K562 (cell line): Measurements from ENCODE around the gene PRXL2B. TPM values are rescaled to one million over a fixed set of nuclear protein-coding genes. Genes with fewer than 3 reads are reported as not detected.
"Not testable (repeated sequence)": the region's sequence is repeated elsewhere in the genome, so short reads cannot be mapped to it uniquely, and the experiment has no call there.

Source experiments
- ATAC-seq: fragments of 200-7000 bp; cut with Tn5 transposase; 3 replicates; pipeline ENCODE4 v1.9.1; 2020; ENCODE audit warnings: moderate library complexity
- BruUV-seq: library from RNA; stranded (reverse); fragments of 400-500 nt; replicated peaks from 2 replicates; lab custom pipeline; 2021; lab: Mats Ljungman, UMichigan
- CTCF ChIA-PET: fragments of 300-600 bp; formaldehyde crosslinking; extraction: SDS; loops from one replicate; lab custom pipeline; 2021; ENCODE audit warnings: low intra/inter-chr PET ratio; lab: Yijun Ruan, JAX
- POLR2A ChIA-PET: fragments of 300-600, 350-650 bp; sonication (Branson Sonifier 250); formaldehyde crosslinking; extraction: SDS; loops from one replicate; lab custom pipeline; 2021; ENCODE audit warnings: antibody characterized with exemption, inconsistent platforms; lab: Yijun Ruan, JAX
- DNase-seq, 4 experiments: peaks; one replicate each; pipeline versions ENCODE4 v3.0.0 to v3.0.0-alpha.2; 2011 to 2018; ENCODE audit warnings: low spot score in 3 of 4, mixed read lengths in 3 of 4; ENCODE audit errors: extremely low read depth in 1 of 4
- FAIRE-seq: peaks from 2 replicates; lab custom pipeline; 2011; peaks lifted over from hg19 to GRCh38; lab: Jason Lieb, UNC
- H2AFZ ChIP-seq: 2 replicates; pipeline ENCODE4 v1.6.0; 2011; ENCODE audit warnings: low read depth, low read length, control low read depth, inconsistent platforms
- H3K27ac ChIP-seq: fragments of 200-600 bp; 3 replicates; pipeline ENCODE4 v1.8.0; 2011; ENCODE audit warnings: low read depth, mild to moderate bottlenecking, control low read depth, inconsistent platforms, low read length, moderate library complexity, mixed read lengths; ENCODE audit errors: extremely low read depth
- H3K27me3 ChIP-seq, 2 experiments: fragments of 300-600 bp in 1 of 2; 2 replicates in 1 of 2; 3 replicates in 1 of 2; pipeline versions ENCODE4 v1.6.0 to v1.8.0; 2011; ENCODE audit warnings: inconsistent platforms in 2 of 2, low read length in 2 of 2, mild to moderate bottlenecking in 1 of 2, mixed read lengths in 1 of 2, moderate library complexity in 1 of 2; ENCODE audit not compliant: control insufficient read depth in 2 of 2, insufficient read depth in 2 of 2
- H3K36me3 ChIP-seq: fragments of 300-600 bp; 3 replicates; pipeline ENCODE4 v1.8.0; 2011; ENCODE audit warnings: mild to moderate bottlenecking, low read length, inconsistent platforms; ENCODE audit not compliant: control insufficient read depth, insufficient read depth
- H3K4me1 ChIP-seq, 2 experiments: fragments of 200-600 bp in 1 of 2; replicated peaks in 1 of 2; 2 replicates in 1 of 2; 3 replicates in 1 of 2; pipeline versions ENCODE4 v1.5.1 to v1.8.0; 2011; ENCODE audit warnings: inconsistent platforms in 2 of 2, low read length in 2 of 2, mild to moderate bottlenecking in 1 of 2, mixed read lengths in 1 of 2, moderate library complexity in 1 of 2; ENCODE audit not compliant: control insufficient read depth in 2 of 2, insufficient read depth in 2 of 2
- H3K4me2 ChIP-seq: 2 replicates; pipeline ENCODE4 v1.6.1; 2011; ENCODE audit warnings: low read length, control low read depth, inconsistent platforms, mixed read lengths; ENCODE audit not compliant: insufficient read depth
- H3K4me3 ChIP-seq: fragments of 200-600 bp; sonication (generic), shearing (Covaris generic); 2 replicates; pipeline ENCODE4 v1.5.1; 2016; ENCODE audit warnings: control low read depth, inconsistent platforms
- H3K79me2 ChIP-seq: fragments of 200-600 bp; 3 replicates; pipeline ENCODE4 v1.8.0; 2011; ENCODE audit warnings: low read length, inconsistent platforms; ENCODE audit not compliant: control insufficient read depth, insufficient read depth
- H3K9ac ChIP-seq, 2 experiments: 2 replicates each; pipeline versions ENCODE4 v1.6.0 to v1.6.1; 2011; ENCODE audit warnings: low read depth in 2 of 2, low read length in 2 of 2, control low read depth in 1 of 2, inconsistent platforms in 1 of 2, mild to moderate bottlenecking in 1 of 2, mixed read lengths in 1 of 2; ENCODE audit not compliant: insufficient read depth in 1 of 2
- H3K9me1 ChIP-seq: one replicate; pipeline ENCODE4 v1.6.0; 2011; ENCODE audit warnings: inconsistent platforms, mild to moderate bottlenecking, low read length, moderate library complexity; ENCODE audit not compliant: control insufficient read depth, insufficient read depth
- H3K9me3 ChIP-seq: replicated peaks from 2 replicates; pipeline ENCODE4 v1.5.1; 2011; ENCODE audit warnings: low read depth, low read length, inconsistent platforms; ENCODE audit not compliant: control insufficient read depth, insufficient read depth
- H4K20me1 ChIP-seq: replicated peaks from 2 replicates; pipeline ENCODE4 v1.6.1; 2011; ENCODE audit warnings: low read length, inconsistent platforms, mixed read lengths; ENCODE audit not compliant: control insufficient read depth, insufficient read depth
- WGBS: fragments of 100-300 bp; shearing (Covaris generic); methylation state at CpG from one replicate; pipeline ENCODE4 v1.1.6; 2016; ENCODE audit warnings: low coverage, mixed read lengths; ENCODE audit not compliant: insufficient coverage; ENCODE audit errors: missing lambda C conversion rate; 5-methylcytosine and 5-hydroxymethylcytosine counted together
- in situ Hi-C: fragments of 300-500 bp; cut with MboI; formaldehyde crosslinking; loops from 4 replicates; pipeline ENCODE4 v1.15.0; 2018; ENCODE audit warnings: inconsistent platforms, mixed read lengths
- intact Hi-C: fragments of 100-400 bp; cut with micrococcal nuclease; formaldehyde crosslinking; loops from 2 replicates; pipeline ENCODE4 v1.14.2; 2022
- polyA plus RNA-seq, 8 experiments: library from polyadenylated mRNA; depleted of rRNA in 4 of 8; stranded (reverse) in 5 of 8; unstranded in 3 of 8; fragments of >200 nt; fragmentation: Nextera tagmentation in 2 of 8; fragmentation: Illumina TruSeq in 1 of 8; extraction: Ambion mirVana in 2 of 8; extraction: Trizol in 1 of 8; gene quantifications; 2 replicates each; pipeline versions ENCODE4 v1.2.1 to v1.2.3, GENCODE V29; 2011 to 2014; ENCODE audit warnings: inconsistent platforms in 1 of 8, missing spikeins in 1 of 8
- total RNA-seq, 7 experiments: library from RNA; depleted of rRNA in 6 of 7; stranded (reverse); fragments of >200 nt in 6 of 7; fragmentation: Illumina TruSeq in 2 of 7; extraction: Trizol in 2 of 7; gene quantifications; 2 replicates each; pipeline versions ENCODE4 v1.2.1 to v1.2.3, GENCODE V29; 2011 to 2021; ENCODE audit warnings: low replicate concordance in 1 of 7
- TF ChIP-seq, protein P1 (sequence below): fragments of 450-650 bp; formaldehyde crosslinking; IDR thresholded peaks from 2 replicates; pipeline ENCODE4 v1.4.0; 2020; ENCODE audit warnings: mild to moderate bottlenecking, moderate library complexity
- TF ChIP-seq, protein P2 (sequence below), 2 experiments: fragments of 200-800 bp in 1 of 2; sonication (Bioruptor generic) in 1 of 2; sonication (generic) in 1 of 2; formaldehyde crosslinking in 1 of 2; IDR thresholded peaks in 1 of 2; conservative IDR thresholded peaks in 1 of 2; 2 replicates each; pipeline versions ENCODE4 v1.5.0 to v1.6.1; 2016 to 2020; ENCODE audit warnings: missing compliant biosample characterization in 1 of 2, missing genetic modification characterization in 1 of 2, missing genetic modification reagents in 1 of 2

PRXL2B gene
- total and polyA plus RNA-seq, 9 of the 15 experiments (the other 6 are each of a cell fraction or from before 2014, with no cell fraction given), result 0.99 to 25.3 (median 11.8) TPM

DNA sequence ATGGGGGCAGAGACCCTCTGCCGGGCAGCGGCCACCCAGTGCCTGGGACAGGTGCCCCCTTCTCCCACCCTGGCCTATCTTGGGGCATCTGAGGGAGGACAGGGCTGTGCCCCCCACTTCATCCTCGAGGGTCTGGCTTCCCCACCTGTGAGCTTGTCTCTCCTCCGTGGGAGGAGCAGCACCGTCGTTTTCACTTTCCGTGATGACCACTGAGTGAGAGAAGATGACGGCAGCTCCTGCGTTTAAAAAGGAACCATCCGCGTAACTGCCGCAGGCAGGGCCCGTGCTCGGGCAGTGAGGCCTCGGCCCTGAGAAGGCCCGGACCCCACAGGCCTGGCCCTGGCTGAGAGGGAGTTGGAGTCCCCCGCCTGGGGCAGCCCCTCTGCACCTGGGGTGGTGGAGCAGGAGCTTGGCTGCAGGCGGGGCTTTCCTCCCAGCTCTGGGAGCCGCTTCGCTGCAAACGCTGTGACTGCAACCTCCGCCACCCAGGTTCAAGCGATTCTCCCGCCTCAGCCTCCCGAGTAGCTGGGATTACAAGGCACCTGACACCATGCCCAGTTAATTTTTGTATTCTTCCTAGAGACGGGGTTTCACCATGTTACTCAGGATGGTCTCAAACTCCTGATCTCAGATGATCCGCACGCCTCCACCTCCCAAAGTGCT is 37.1 kb upstream of the PRXL2B start:
- TF ChIP-seq, protein P1, sequence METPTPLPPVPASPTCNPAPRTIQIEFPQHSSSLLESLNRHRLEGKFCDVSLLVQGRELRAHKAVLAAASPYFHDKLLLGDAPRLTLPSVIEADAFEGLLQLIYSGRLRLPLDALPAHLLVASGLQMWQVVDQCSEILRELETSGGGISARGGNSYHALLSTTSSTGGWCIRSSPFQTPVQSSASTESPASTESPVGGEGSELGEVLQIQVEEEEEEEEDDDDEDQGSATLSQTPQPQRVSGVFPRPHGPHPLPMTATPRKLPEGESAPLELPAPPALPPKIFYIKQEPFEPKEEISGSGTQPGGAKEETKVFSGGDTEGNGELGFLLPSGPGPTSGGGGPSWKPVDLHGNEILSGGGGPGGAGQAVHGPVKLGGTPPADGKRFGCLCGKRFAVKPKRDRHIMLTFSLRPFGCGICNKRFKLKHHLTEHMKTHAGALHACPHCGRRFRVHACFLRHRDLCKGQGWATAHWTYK (CRISPR knock-in tag), result 0 out of 2 replicates have a peak, but pooled peaks have one; percentile 0
- TF ChIP-seq, protein P2, sequence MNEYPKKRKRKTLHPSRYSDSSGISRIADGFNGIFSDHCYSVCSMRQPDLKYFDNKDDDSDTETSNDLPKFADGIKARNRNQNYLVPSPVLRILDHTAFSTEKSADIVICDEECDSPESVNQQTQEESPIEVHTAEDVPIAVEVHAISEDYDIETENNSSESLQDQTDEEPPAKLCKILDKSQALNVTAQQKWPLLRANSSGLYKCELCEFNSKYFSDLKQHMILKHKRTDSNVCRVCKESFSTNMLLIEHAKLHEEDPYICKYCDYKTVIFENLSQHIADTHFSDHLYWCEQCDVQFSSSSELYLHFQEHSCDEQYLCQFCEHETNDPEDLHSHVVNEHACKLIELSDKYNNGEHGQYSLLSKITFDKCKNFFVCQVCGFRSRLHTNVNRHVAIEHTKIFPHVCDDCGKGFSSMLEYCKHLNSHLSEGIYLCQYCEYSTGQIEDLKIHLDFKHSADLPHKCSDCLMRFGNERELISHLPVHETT (CRISPR knock-in tag; conservative IDR thresholded peaks at IDR 0.05 in 1 of 2, IDR thresholded peaks at IDR 0.05 in 1 of 2), result 0 out of 4 replicates have a peak, but pooled peaks of 1 of the 2 experiments have one; percentile 3
- TF ChIP-seq, all 486 proteins: peak for 2; not testable (repeated sequence) for 484
- BruUV-seq, H3K4me3 ChIP-seq, H3K9me3 ChIP-seq, H3K4me2 ChIP-seq, POLR2A ChIA-PET, H3K27me3 ChIP-seq, ATAC-seq, H3K9me1 ChIP-seq, DNase-seq, H3K36me3 ChIP-seq, H4K20me1 ChIP-seq, H3K79me2 ChIP-seq, H2AFZ ChIP-seq: not testable (repeated sequence)
- FAIRE-seq, result peak; percentile 61
- CTCF ChIA-PET, result interaction anchor here (0.5 kb wide), 1 partner anchor 20 kb away, joined by 3 read pairs; no protein-coding TSS in a partner anchor
- WGBS, result 79% methylated on average over 17 of the region's 28 CpGs
- H3K4me1 ChIP-seq, result peaks cover 37 to 74% of the 10 kb centered on the region in 2 experiments
- in situ Hi-C loops (loop anchor here (25.0 kb wide), 1 partner anchor 362 kb away; the partner anchor contains the start of gene FAAP20), intact Hi-C loops (loop anchor here (5.0 to 10.0 kb wide), 3 partner anchors 38 to 355 kb away; partner anchors contain the start of genes FAAP20 and PRXL2B)
- peak overlapping the region; percentile 73; the same call in 2 of the 3 replicates for H3K27ac ChIP-seq
- peak overlapping the region; percentile 17 to 56; a peak in 3 of 4 replicates for H3K9ac ChIP-seq

DNA sequence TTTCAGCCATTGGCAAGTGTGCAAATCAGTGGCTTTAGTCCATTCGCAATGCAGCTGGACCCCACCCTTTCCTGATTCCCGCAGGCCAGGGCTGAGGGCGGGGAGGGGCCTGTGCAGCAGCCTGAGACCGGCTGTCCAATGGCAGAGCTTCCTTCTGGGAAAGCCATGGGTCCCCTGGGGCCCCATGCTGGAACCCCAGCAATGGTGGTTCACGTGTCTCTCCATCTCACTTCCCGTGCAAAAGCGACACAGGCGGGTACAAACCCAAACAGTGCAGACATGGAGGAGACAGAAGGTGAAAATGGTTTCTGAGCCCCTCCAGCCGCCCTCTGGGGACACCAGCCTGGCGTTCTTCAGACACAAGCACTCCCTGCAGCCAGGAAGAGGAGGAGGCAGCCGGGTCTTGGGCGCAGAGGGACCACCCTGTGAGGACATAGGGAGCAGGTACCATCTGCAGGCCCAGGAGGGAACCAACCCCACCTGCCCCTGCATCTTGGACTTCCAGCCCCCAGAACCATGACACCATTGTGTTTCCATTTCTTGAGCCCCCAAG is 36.2 kb upstream of the PRXL2B start:
- intact Hi-C loops, BruUV-seq, CTCF ChIA-PET, H3K27me3 ChIP-seq, H3K27ac ChIP-seq, ATAC-seq, FAIRE-seq, H3K9me3 ChIP-seq, H3K9ac ChIP-seq, H3K79me2 ChIP-seq, DNase-seq, H3K4me3 ChIP-seq, in situ Hi-C loops, H2AFZ ChIP-seq, H4K20me1 ChIP-seq, H3K4me2 ChIP-seq, H3K36me3 ChIP-seq, POLR2A ChIA-PET, H3K9me1 ChIP-seq: not testable (repeated sequence)
- 51% methylated on average over 8 of the region's 12 CpGs for WGBS
- H3K4me1 ChIP-seq, result peaks cover 30 to 73% of the 10 kb centered on the region in 2 experiments
